ENCODE data around the gene MC3R. TPM values are rescaled to one million over a fixed set of nuclear protein-coding genes. Genes with fewer than 3 reads are reported as not detected.

MC3R gene
- total RNA-seq, 1 donor from 2014 or later = not detected

DNA sequence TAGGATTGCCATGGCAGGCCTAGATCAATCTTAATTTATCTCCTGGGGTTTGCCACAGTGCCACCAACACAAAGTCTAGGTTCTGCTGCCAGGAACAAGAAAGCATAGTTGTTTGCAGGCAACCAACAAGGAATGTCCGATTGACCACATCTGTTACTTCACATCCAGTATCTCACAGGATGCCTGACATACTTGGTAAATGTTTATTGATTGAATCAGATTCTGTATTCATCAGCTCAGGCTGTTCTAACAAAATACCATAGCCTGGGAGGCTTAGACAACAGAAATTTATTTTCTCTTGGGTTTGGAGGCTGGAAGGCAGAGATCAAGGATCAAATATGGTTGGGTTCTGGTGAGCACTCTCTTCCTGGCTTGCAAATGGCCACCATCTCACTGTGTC lies 26.3 kb upstream of the MC3R start:
- Mint-ChIP-seq H3K4me3 (no peak overlapping the region), H3K27me3 (ENCODE audit: insufficient read depth) (no peaks in the 10 kb centered on the region), H3K4me1 (ENCODE audit: low read depth) (no peaks in the 10 kb centered on the region), H3K36me3 (ENCODE audit: low read depth) (no peaks in the 10 kb centered on the region), H3K9me3 (peaks cover 9% of the 10 kb centered on the region), H3K27ac (no peak overlapping the region)
- no peak for DNase-seq (ENCODE audit: low spot score)
- intact Hi-C loops (cut with micrococcal nuclease) = no loop called here

DNA sequence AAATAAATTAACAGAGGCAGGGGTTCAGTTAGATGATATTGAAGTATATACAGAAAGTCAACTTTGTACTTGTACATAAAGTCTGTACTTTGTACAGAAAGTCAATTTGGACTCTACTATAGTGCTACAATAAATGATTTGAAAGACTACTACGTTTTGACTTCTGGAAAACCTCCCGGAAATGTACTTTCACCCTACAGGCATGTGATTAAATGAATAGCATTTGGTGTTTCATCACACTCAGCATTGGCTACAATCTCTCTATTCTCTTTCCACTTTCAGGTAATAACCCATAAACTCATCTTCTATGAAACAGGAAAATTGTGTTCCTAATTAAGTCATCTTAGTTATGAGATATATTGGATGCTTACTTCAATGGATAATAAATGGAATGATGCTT lies 25.6 kb upstream of the MC3R start:
- H3K4me1 Mint-ChIP-seq (ENCODE audit: low read depth) = no peaks in the 10 kb centered on the region
- H3K27me3 Mint-ChIP-seq (ENCODE audit: insufficient read depth) = no peaks in the 10 kb centered on the region
- H3K4me3 Mint-ChIP-seq = no peak overlapping the region
- no peaks in the 10 kb centered on the region for H3K36me3 Mint-ChIP-seq (ENCODE audit: low read depth)
- no peak for DNase-seq (ENCODE audit: low spot score)
- no peak overlapping the region for H3K27ac Mint-ChIP-seq
- intact Hi-C loops (cut with micrococcal nuclease) = no loop called here
- peaks cover 9% of the 10 kb centered on the region for H3K9me3 Mint-ChIP-seq

DNA sequence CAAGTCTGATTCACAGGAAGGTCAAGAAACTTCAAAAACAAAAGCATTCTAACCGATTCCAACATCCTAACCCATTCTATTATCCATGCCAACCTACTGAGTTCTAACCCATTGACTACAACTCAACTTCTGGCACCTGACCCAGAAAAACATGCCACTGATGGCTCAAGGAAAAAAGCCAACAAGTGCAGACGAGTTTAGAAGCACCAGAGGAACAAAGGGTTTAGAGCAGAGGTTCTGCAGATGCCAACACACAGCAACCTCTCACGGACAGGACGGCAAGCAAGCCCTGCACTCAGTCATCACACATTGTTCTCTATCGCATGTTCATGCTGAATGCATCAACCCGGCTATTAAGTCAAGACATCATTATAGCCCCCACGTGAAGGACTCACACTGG lies 25.2 kb upstream of the MC3R start:
- intact Hi-C loops (cut with micrococcal nuclease) = no loop called here
- H3K9me3 Mint-ChIP-seq = peaks cover 9% of the 10 kb centered on the region
- H3K4me3 Mint-ChIP-seq = no peak overlapping the region
- no peak overlapping the region for H3K27ac Mint-ChIP-seq
- H3K4me1 Mint-ChIP-seq (ENCODE audit: low read depth) = no peaks in the 10 kb centered on the region
- no peak for DNase-seq (ENCODE audit: low spot score)
- H3K36me3 Mint-ChIP-seq (ENCODE audit: low read depth) = no peaks in the 10 kb centered on the region
- no peaks in the 10 kb centered on the region for H3K27me3 Mint-ChIP-seq (ENCODE audit: insufficient read depth)

DNA sequence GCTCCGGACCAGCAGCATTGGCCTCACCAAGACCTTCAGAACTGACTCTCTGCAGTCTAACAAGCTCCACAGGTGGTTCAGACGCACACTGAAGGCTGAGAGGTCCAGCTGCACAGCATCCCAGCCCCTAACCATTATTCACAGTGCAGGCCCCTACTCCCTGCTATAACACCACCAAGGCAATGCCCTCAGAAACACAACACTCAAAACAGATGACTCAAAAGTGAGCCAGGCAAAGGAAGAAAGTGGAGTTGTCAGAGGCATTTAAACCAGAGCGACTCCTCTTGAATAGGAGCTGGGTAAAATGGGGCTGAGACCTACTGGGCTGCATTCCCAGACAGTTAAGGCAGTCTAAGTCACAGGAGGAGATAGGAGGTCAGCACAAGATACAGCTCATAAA lies 20.5 kb upstream of the MC3R start:
- no peaks in the 10 kb centered on the region for H3K36me3 Mint-ChIP-seq (ENCODE audit: low read depth)
- no peak for DNase-seq (ENCODE audit: low spot score)
- no peak overlapping the region for H3K4me3 Mint-ChIP-seq
- peaks cover 4% of the 10 kb centered on the region for H3K9me3 Mint-ChIP-seq
- intact Hi-C loops (cut with micrococcal nuclease) = no loop called here
- no peaks in the 10 kb centered on the region for H3K4me1 Mint-ChIP-seq (ENCODE audit: low read depth)
- H3K27ac Mint-ChIP-seq = no peak overlapping the region
- peaks cover 5% of the 10 kb centered on the region for H3K27me3 Mint-ChIP-seq (ENCODE audit: insufficient read depth)

DNA sequence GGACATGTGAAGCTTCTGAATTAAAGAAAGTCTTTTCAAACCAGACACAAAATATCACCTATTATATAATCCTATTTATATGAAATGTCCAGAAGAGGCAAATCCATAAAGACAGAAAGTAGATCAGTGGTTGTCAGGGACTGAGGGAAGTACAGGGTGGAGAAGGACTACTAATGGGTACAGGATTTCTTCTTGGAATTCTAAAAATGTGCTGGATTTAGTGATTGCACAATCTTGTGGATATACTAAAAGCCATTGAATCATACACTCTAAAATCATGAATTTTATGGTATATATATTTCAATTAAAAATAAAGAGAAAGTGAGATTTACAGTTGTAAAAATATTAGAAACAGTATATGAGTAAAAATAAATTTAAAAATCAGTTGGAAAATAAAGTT lies 18.7 kb upstream of the MC3R start:
- no peak for DNase-seq (ENCODE audit: low spot score)
- no peaks in the 10 kb centered on the region for H3K4me1 Mint-ChIP-seq (ENCODE audit: low read depth)
- no peaks in the 10 kb centered on the region for H3K36me3 Mint-ChIP-seq (ENCODE audit: low read depth)
- H3K4me3 Mint-ChIP-seq = no peak overlapping the region
- H3K27ac Mint-ChIP-seq = no peak overlapping the region
- intact Hi-C loops (cut with micrococcal nuclease) = no loop called here
- peaks cover 5% of the 10 kb centered on the region for H3K27me3 Mint-ChIP-seq (ENCODE audit: insufficient read depth)
- peaks cover 11% of the 10 kb centered on the region for H3K9me3 Mint-ChIP-seq

DNA sequence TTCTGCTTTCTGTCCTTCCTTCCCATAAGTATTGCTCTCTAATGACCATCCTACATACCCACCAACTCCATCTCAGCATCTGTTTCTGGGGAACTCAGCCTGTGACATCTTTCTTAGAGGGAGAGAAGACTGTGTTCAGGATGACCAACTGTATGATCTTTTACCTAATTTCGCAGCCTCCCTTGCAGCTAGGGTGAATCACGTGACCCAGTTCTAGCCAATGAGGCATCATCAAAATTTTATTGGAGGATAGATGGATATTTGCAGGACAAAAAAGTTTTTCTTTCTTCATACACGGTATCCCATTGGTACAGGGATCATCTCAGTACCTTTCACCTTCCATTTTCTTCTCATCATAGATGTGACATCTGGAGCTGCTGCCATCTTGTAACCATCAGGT lies 14.4 kb upstream of the MC3R start:
- Mint-ChIP-seq H3K36me3 (ENCODE audit: low read depth) (no peaks in the 10 kb centered on the region), H3K4me3 (no peak overlapping the region), H3K27me3 (ENCODE audit: insufficient read depth) (peaks cover 5% of the 10 kb centered on the region), H3K9me3 (peaks cover 11% of the 10 kb centered on the region), H3K27ac (no peak overlapping the region), H3K4me1 (ENCODE audit: low read depth) (no peaks in the 10 kb centered on the region)
- intact Hi-C loops (cut with micrococcal nuclease) = no loop called here
- no peak for DNase-seq (ENCODE audit: low spot score)

DNA sequence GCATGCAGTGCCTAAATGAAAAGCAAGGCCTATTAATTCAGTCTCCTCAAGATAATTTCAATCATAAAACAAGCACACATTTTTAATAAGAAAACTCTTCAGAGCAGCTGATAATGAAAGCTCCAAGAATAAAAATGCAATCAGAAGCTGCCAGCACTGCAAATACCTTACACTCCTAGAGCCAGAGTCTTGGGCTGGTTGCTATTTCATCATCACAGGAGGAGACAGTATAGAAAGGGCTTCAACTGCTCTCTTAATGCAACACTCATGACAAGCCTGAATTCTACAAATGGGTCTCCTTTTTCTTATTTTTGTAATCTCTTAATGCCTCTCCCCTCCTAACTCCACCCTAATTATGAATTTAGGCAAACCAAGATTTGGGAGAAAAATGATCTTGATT lies 11.2 kb upstream of the MC3R start:
- H3K4me1 Mint-ChIP-seq (ENCODE audit: low read depth) = no peaks in the 10 kb centered on the region
- DNase-seq (ENCODE audit: low spot score) = no peak
- intact Hi-C loops (cut with micrococcal nuclease) = no loop called here
- no peaks in the 10 kb centered on the region for H3K27me3 Mint-ChIP-seq (ENCODE audit: insufficient read depth)
- no peak overlapping the region for H3K27ac Mint-ChIP-seq
- H3K9me3 Mint-ChIP-seq = peaks cover 10% of the 10 kb centered on the region
- H3K36me3 Mint-ChIP-seq (ENCODE audit: low read depth) = no peaks in the 10 kb centered on the region
- no peak overlapping the region for H3K4me3 Mint-ChIP-seq

DNA sequence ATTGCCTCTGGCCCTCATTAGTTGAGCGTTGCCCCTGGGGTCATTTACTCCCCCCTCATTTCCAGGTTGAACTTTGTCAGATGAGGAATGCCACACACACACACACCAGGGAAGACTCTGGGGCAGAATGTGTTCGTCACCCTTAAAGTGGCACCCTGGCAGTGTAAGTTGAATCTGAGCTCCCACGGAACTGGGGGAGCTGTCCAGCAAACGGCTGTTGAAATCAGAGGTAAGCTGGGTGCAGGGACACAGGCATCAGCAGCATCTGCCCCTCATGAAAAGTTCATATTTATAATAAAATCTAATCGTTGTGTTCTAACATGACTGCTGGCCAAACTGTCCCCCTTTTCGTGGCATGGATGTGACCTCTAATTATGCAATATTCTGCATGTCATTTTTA lies 4.3 kb upstream of the MC3R start:
- Mint-ChIP-seq H3K9me3 (no peaks in the 10 kb centered on the region), H3K4me1 (ENCODE audit: low read depth) (no peaks in the 10 kb centered on the region), H3K27me3 (ENCODE audit: insufficient read depth) (peaks cover 3% of the 10 kb centered on the region), H3K27ac (no peak overlapping the region), H3K4me3 (no peak overlapping the region), H3K36me3 (ENCODE audit: low read depth) (no peaks in the 10 kb centered on the region)
- no peak for DNase-seq (ENCODE audit: low spot score)
- intact Hi-C loops (cut with micrococcal nuclease) = loop anchor here (10.0 kb wide), 1 partner anchor 261 kb away; no protein-coding TSS in a partner anchor

DNA sequence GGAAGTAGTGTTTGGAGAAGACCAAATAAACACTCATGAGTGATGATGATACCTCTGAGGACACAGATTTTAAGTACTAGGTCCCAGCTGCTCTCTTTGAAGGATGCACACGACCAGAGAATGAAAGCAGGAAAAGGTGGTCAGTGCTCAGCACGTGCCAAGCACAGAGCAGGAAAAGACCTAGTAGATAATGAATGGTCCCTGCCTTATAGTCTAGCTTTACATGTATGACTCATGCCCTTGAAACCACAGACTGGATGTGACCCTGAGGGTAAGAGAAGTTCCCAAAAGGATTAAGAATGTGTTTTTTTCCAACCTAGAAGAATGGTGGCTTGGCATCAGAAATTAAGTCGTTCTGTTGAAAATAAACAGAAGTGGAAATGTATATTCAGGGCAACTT lies 2.8 kb upstream of the MC3R start:
- H3K27ac Mint-ChIP-seq = no peak overlapping the region
- H3K4me3 Mint-ChIP-seq = no peak overlapping the region

DNA sequence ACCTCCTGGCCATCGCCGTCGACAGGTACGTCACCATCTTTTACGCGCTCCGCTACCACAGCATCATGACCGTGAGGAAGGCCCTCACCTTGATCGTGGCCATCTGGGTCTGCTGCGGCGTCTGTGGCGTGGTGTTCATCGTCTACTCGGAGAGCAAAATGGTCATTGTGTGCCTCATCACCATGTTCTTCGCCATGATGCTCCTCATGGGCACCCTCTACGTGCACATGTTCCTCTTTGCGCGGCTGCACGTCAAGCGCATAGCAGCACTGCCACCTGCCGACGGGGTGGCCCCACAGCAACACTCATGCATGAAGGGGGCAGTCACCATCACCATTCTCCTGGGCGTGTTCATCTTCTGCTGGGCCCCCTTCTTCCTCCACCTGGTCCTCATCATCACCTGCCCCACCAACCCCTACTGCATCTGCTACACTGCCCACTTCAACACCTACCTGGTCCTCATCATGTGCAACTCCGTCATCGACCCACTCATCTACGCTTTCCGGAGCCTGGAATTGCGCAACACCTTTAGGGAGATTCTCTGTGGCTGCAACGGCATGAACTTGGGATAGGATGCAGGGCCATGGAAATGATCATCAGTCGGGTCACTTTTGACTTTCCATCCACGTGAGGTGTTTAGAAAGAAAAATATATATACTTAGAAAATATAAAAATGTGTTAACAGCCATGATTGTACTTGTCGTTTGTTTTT lies 868 bp downstream of the MC3R start:
- no peaks in the 10 kb centered on the region for H3K9me3 Mint-ChIP-seq
- intact Hi-C loops (cut with micrococcal nuclease) = loop anchor here (5.0 to 10.0 kb wide), 2 partner anchors 108 to 255 kb away; partner anchors contain the start of gene FAM210B
- H3K27me3 Mint-ChIP-seq (ENCODE audit: insufficient read depth) = peaks cover 3% of the 10 kb centered on the region
- H3K4me1 Mint-ChIP-seq (ENCODE audit: low read depth) = no peaks in the 10 kb centered on the region
- no peak for DNase-seq (ENCODE audit: low spot score)
- H3K36me3 Mint-ChIP-seq (ENCODE audit: low read depth) = no peaks in the 10 kb centered on the region
- no peak overlapping the region for H3K27ac Mint-ChIP-seq
- no peak overlapping the region for H3K4me3 Mint-ChIP-seq

More for the DNA sequence above, 2.8 kb upstream of the MC3R start:
- Mint-ChIP-seq H3K27me3 (ENCODE audit: insufficient read depth) (peaks cover 3% of the 10 kb centered on the region), H3K9me3 (no peaks in the 10 kb centered on the region), H3K36me3 (ENCODE audit: low read depth) (no peaks in the 10 kb centered on the region), H3K4me1 (ENCODE audit: low read depth) (no peaks in the 10 kb centered on the region)
- no peak for DNase-seq (ENCODE audit: low spot score)
- intact Hi-C loops (cut with micrococcal nuclease) = loop anchor here (5.0 to 10.0 kb wide), 2 partner anchors 112 to 259 kb away; partner anchors contain the start of gene FAM210B

DNA sequence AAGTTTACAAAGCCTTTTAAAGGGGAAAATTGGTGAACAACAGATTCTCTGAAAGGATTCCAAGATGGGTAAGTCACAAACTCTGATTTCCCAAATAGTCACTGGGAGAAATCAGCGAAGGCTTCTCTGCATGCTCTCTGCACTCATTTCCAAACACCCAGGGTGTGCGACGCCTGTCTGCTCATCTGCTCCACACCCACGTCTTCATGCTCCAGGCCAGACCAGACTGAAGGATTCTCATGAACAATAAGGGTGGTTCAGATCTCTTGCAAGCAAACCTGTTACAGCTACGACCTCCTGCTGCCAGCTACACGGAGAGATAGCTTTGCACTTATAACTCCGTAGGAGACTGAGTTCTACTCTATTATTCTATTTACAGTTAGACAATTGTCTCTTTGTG lies 1.4 kb downstream of the MC3R start:
- Mint-ChIP-seq H3K9me3 (no peaks in the 10 kb centered on the region), H3K36me3 (ENCODE audit: low read depth) (no peaks in the 10 kb centered on the region), H3K4me1 (ENCODE audit: low read depth) (no peaks in the 10 kb centered on the region), H3K4me3 (no peak overlapping the region), H3K27ac (no peak overlapping the region), H3K27me3 (ENCODE audit: insufficient read depth) (peaks cover 3% of the 10 kb centered on the region)
- intact Hi-C loops (cut with micrococcal nuclease) = loop anchor here (5.0 to 10.0 kb wide), 2 partner anchors 107 to 255 kb away; partner anchors contain the start of gene FAM210B
- no peak for DNase-seq (ENCODE audit: low spot score)

DNA sequence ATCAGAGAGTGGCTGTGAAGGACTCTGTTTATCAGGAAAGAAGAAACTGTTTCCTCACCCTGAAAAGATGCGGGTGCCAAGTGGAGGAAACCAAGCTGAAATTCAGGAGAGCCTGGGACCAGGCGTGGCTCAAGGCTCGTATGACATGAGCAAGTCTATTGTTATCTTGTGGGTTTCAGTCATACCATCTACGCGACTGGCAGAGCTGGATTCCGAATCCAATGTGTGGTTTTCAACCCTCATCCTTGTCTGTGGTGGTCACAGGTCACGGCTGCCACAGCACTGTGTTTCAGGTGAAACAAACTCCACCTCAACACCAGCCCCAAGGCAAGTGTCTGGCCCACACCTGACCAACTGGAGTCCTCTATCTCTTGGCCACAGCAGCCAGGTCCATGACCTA lies 9.1 kb downstream of the MC3R start:
- no peak for DNase-seq (ENCODE audit: low spot score)
- no peaks in the 10 kb centered on the region for H3K36me3 Mint-ChIP-seq (ENCODE audit: low read depth)
- no peaks in the 10 kb centered on the region for H3K4me1 Mint-ChIP-seq (ENCODE audit: low read depth)
- no peaks in the 10 kb centered on the region for H3K9me3 Mint-ChIP-seq
- H3K27ac Mint-ChIP-seq = no peak overlapping the region
- H3K4me3 Mint-ChIP-seq = no peak overlapping the region
- intact Hi-C loops (cut with micrococcal nuclease) = no loop called here
- no peaks in the 10 kb centered on the region for H3K27me3 Mint-ChIP-seq (ENCODE audit: insufficient read depth)

DNA sequence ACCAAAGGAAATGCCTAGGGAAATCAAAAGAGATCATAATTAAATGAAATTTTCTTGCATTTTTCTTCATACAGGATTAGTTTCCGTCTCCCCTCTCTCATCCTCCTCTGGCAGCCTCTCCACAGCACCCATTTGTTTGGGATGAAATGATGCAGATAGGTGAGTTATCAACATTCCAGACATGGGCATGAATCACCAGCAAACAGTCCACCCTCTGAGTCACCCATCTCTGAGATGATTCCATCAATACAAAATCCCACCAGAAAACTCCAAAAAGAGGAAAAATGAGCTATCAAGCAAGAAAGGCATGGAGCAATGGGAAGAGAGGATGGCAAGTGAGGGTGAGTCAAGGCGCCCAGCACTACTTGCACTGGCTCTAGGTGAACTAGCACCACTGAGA lies 11.4 kb downstream of the MC3R start:
- Mint-ChIP-seq H3K36me3 (ENCODE audit: low read depth) (no peaks in the 10 kb centered on the region), H3K9me3 (no peaks in the 10 kb centered on the region), H3K4me1 (ENCODE audit: low read depth) (no peaks in the 10 kb centered on the region), H3K27ac (no peak overlapping the region), H3K27me3 (ENCODE audit: insufficient read depth) (peaks cover under 1% of the 10 kb centered on the region), H3K4me3 (no peak overlapping the region)
- DNase-seq (ENCODE audit: low spot score) = no peak
- intact Hi-C loops (cut with micrococcal nuclease) = no loop called here

DNA sequence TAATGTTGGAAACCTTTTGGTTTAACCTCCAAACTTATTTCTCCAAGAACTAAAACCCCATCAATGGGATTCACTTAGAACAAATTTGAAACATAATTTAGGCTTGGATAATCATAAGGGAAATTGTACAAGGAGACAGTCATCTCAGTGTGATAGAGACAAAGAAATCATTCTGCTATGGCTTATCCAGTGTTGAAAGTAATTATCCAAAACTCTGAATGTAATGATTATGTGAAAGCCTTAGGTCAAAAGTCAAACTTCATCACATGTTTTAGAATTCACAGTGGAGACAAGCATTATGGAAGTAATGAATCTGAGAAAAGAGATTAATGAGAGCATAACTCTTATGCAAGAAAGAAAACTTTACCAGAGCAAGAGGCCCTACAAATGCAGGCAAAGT lies 20.0 kb downstream of the MC3R start:
- Mint-ChIP-seq H3K4me1 (ENCODE audit: low read depth) (no peaks in the 10 kb centered on the region), H3K9me3 (no peaks in the 10 kb centered on the region), H3K27ac (no peak overlapping the region), H3K4me3 (no peak overlapping the region), H3K36me3 (ENCODE audit: low read depth) (no peaks in the 10 kb centered on the region), H3K27me3 (ENCODE audit: insufficient read depth) (peaks cover 5% of the 10 kb centered on the region)
- DNase-seq (ENCODE audit: low spot score) = no peak
- intact Hi-C loops (cut with micrococcal nuclease) = no loop called here
